ENCODE measurements around the gene TUBA3C.
"Not testable (repeated sequence)": the region's sequence is repeated elsewhere in the genome, so short reads cannot be mapped to it uniquely, and the experiment has no call there.

Gene TUBA3C

GRCh38 chr13:19181621-19182485 lies at the start of gene TUBA3C:
TUBA3C (minus strand) TSS chr13:19181824; CDS start chr13:19181747, 77 bp downstream.
- no peak within 1 kb of the TSS for H3K4me3 ChIP-seq (ENCODE audit: low read depth, low read length)
- no peak within 1 kb of the TSS for H2AFZ ChIP-seq
- H3K9me3 ChIP-seq (ENCODE audit: control insufficient read depth, low read length), result no peaks in the 10 kb centered on the region
- no peak within 1 kb of the TSS for H3K4me2 ChIP-seq (ENCODE audit: low read length)
- no peaks in the 10 kb centered on the region for H3K4me1 ChIP-seq
- H3K27ac ChIP-seq, result no peak within 1 kb of the TSS
- H3K36me3 ChIP-seq (ENCODE audit: control insufficient read depth, insufficient read depth, low read length), result no peaks in the 10 kb centered on the region
- no peak within 1 kb of the TSS for H3K9ac ChIP-seq
- no peak for TF ChIP-seq CTCF (IDR thresholded peaks at IDR 0.05)
- no peaks in the 10 kb centered on the region for H3K79me2 ChIP-seq
- no peaks in the 10 kb centered on the region for H3K27me3 ChIP-seq (ENCODE audit: control insufficient read depth, insufficient read depth, low read length)

DNA sequence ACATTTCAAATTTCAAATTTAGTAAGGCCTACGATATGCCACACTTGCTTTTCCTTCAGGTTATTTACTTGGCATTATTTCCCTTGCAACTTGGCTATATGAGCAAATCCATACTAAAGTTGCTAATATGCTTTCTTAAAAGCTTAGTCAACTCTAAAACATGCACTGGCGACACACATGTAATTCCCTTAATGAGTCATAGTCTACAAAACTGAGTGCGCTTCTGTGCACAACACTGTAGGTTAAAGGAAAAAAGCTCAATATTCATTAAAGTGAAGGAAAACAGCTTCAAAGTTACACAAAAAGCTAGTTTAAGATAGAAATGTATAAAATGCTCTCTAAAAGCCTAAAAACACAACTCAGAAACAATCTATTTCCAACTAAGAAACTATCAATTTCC lies 25.8 kb upstream of the TUBA3C start:
- H3K4me2 ChIP-seq (ENCODE audit: low read length); H2AFZ ChIP-seq; H3K4me3 ChIP-seq (ENCODE audit: low read depth, low read length); H3K79me2 ChIP-seq; H3K36me3 ChIP-seq (ENCODE audit: control insufficient read depth, insufficient read depth, low read length); H3K4me1 ChIP-seq; H3K9me3 ChIP-seq (ENCODE audit: control insufficient read depth, low read length); H3K27ac ChIP-seq; H3K9ac ChIP-seq; H3K27me3 ChIP-seq (ENCODE audit: control insufficient read depth, insufficient read depth, low read length): not testable (repeated sequence)

DNA sequence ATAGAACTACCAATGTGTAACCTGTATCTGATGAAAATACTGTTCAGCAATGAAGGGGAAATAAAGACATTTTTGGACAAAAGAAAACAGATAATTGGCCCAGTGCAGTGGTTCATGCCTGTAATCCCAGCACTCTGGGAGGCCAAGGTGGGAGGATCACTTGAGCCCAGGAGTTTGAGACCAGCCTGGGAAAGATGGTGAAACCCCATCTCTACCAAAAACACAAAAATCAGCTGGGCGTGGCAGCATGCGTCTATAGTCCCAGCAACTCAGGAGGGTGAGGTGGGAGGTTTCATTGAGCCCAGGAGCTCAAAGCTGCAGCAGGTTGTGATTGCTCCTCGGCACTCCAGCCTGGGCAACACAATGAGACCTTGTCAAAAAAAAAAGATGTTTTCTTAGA lies 11.0 kb upstream of the TUBA3C start:
- H3K4me2 ChIP-seq (ENCODE audit: low read length); H3K27ac ChIP-seq; H3K36me3 ChIP-seq (ENCODE audit: control insufficient read depth, insufficient read depth, low read length); H3K9ac ChIP-seq; H3K27me3 ChIP-seq (ENCODE audit: control insufficient read depth, insufficient read depth, low read length); H3K9me3 ChIP-seq (ENCODE audit: control insufficient read depth, low read length); H3K4me1 ChIP-seq; H3K79me2 ChIP-seq; H2AFZ ChIP-seq; H3K4me3 ChIP-seq (ENCODE audit: low read depth, low read length): not testable (repeated sequence)

GRCh38 chr13:19189911-19190310 lies 8.3 kb upstream of the TUBA3C start:
- not testable (repeated sequence) for H3K79me2 ChIP-seq; H3K4me1 ChIP-seq; H3K4me2 ChIP-seq (ENCODE audit: low read length); H3K27me3 ChIP-seq (ENCODE audit: control insufficient read depth, insufficient read depth, low read length); H3K4me3 ChIP-seq (ENCODE audit: low read depth, low read length); H2AFZ ChIP-seq; H3K27ac ChIP-seq; H3K9me3 ChIP-seq (ENCODE audit: control insufficient read depth, low read length); H3K9ac ChIP-seq; H3K36me3 ChIP-seq (ENCODE audit: control insufficient read depth, insufficient read depth, low read length)

GRCh38 chr13:19189368-19189767 lies 7.7 kb upstream of the TUBA3C start:
- not testable (repeated sequence) for H3K9ac ChIP-seq

DNA sequence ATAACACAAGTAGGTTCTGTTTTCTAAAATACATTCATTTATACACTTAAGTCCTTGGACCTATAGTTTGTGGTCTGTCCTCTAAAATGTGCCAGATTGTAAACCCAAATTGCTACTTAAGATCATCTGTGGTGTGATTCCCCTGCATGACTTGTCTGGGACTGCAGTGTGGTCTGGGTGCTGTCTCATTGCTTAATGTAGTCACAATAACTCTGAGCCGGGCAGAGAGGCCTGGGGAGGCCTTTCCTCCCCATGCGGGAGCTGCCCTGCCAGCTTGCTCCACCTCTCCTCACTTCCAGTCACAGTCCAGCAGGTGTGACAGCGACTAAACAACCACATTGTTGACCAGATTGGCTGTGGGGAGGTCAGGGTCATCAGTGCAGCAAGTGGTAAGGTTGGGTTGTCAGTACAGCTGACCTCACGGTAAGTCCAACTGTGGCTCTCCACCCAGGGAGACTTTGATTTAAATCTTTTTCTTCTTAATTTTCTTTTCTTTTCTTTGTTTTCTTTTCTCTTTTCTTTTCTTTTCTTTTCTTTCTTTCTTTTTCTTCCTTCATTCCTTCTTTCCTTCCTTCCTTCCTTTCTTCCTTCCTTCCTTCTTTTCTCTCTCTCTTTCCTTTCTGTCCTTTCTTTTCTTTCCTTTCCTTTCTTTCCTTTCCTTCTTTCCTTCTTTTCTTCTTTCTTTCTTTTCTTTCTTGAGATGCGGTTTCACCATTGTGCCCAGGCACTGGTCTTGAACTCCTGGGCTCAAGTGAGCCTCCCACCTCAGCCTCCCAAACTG lies 4.4 kb upstream of the TUBA3C start:
- Histone ChIP-seq H3K79me2 (no peaks in the 10 kb centered on the region), H3K27ac (no peak overlapping the region), H3K4me3 (ENCODE audit: low read depth, low read length) (no peak overlapping the region), H3K9me3 (ENCODE audit: control insufficient read depth, low read length) (no peaks in the 10 kb centered on the region), H2AFZ (no peak overlapping the region), H3K4me2 (ENCODE audit: low read length) (no peak overlapping the region), H3K4me1 (no peaks in the 10 kb centered on the region), H3K36me3 (ENCODE audit: control insufficient read depth, insufficient read depth, low read length) (no peaks in the 10 kb centered on the region), H3K27me3 (ENCODE audit: control insufficient read depth, insufficient read depth, low read length) (no peaks in the 10 kb centered on the region), H3K9ac (no peak overlapping the region)
- no peak for TF ChIP-seq CTCF (IDR thresholded peaks at IDR 0.05)

More at GRCh38 chr13:19189368-19189767, 7.7 kb upstream of the TUBA3C start:
- H3K9me3 ChIP-seq (ENCODE audit: control insufficient read depth, low read length); H3K27me3 ChIP-seq (ENCODE audit: control insufficient read depth, insufficient read depth, low read length); H2AFZ ChIP-seq; H3K4me2 ChIP-seq (ENCODE audit: low read length); H3K36me3 ChIP-seq (ENCODE audit: control insufficient read depth, insufficient read depth, low read length); H3K79me2 ChIP-seq; H3K4me3 ChIP-seq (ENCODE audit: low read depth, low read length); H3K27ac ChIP-seq; H3K4me1 ChIP-seq: not testable (repeated sequence)
